OCI-LY1 (cell line): ENCODE data around the gene MYZAP.

Source experiments
- H2AFZ ChIP-seq: fragments of 200-600 bp; sonication (generic), shearing (Covaris generic); 2 replicates; pipeline ENCODE4 v1.6.0; 2014; ENCODE audit warnings: antibody characterized with exemption, mild to moderate bottlenecking, low read length
- H3F3A ChIP-seq: fragments of 200-600 bp; sonication (generic), shearing (Covaris generic); 2 replicates; pipeline ENCODE4 v1.6.0; 2014; ENCODE audit warnings: mild to moderate bottlenecking, antibody characterized with exemption, low read length, moderate library complexity; ENCODE audit not compliant: insufficient read depth
- H3K27ac ChIP-seq: fragments of 200-600 bp; sonication (generic); 2 replicates; pipeline ENCODE4 v1.5.1; 2014; ENCODE audit warnings: low read length, mixed run types, mild to moderate bottlenecking, low read depth; ENCODE audit not compliant: poor library complexity, severe bottlenecking
- H3K27me3 ChIP-seq: fragments of 200-600 bp; sonication (generic); 2 replicates; pipeline ENCODE4 v1.6.0; 2014; ENCODE audit warnings: antibody characterized with exemption, mild to moderate bottlenecking, low read length, moderate library complexity; ENCODE audit not compliant: insufficient read depth
- H3K36me3 ChIP-seq: fragments of 200-600 bp; sonication (generic); 2 replicates; pipeline ENCODE4 v1.6.1; 2014; ENCODE audit warnings: mild to moderate bottlenecking, antibody characterized with exemption, low read length, moderate library complexity, mixed read lengths; ENCODE audit not compliant: insufficient read depth
- H3K4me1 ChIP-seq: fragments of 200-600 bp; sonication (generic); 2 replicates; pipeline ENCODE4 v1.5.1; 2014; ENCODE audit warnings: mild to moderate bottlenecking, low read length, moderate library complexity; ENCODE audit not compliant: insufficient read depth, severe bottlenecking
- H3K4me2 ChIP-seq: fragments of 200-600 bp; sonication (generic), shearing (Covaris generic); 2 replicates; pipeline ENCODE4 v1.6.1; 2014; ENCODE audit warnings: low read length
- H3K4me3 ChIP-seq: fragments of 200-600 bp; sonication (generic); 2 replicates; pipeline ENCODE4 v1.5.1; 2014; ENCODE audit warnings: low read length, low read depth, mild to moderate bottlenecking, mixed read lengths; ENCODE audit not compliant: poor library complexity, severe bottlenecking
- H3K79me2 ChIP-seq: fragments of 200-600 bp; shearing (Covaris generic); 2 replicates; pipeline ENCODE4 v1.6.1; 2016; ENCODE audit warnings: mixed run types, low read length, mixed read lengths; ENCODE audit not compliant: insufficient read depth
- H3K9ac ChIP-seq: fragments of 200-600 bp; sonication (generic), shearing (Covaris generic); 2 replicates; pipeline ENCODE4 v1.6.1; 2014; ENCODE audit warnings: mild to moderate bottlenecking, low read length, mixed read lengths
- H3K9me2 ChIP-seq: fragments of 200-600 bp; sonication (generic), shearing (Covaris generic); 2 replicates; pipeline ENCODE4 v1.6.1; 2014; ENCODE audit warnings: low read depth, mild to moderate bottlenecking, low read length, mixed read lengths
- H3K9me3 ChIP-seq: fragments of 200-600 bp; shearing (Covaris generic); 2 replicates; pipeline ENCODE4 v1.6.1; 2014; ENCODE audit warnings: low read length, mixed read lengths
- H4K20me1 ChIP-seq: fragments of 200-600 bp; sonication (generic), shearing (Covaris generic); 2 replicates; pipeline ENCODE4 v1.6.0; 2016; ENCODE audit warnings: mild to moderate bottlenecking, low read length; ENCODE audit not compliant: insufficient read depth
- EZH2 ChIP-seq: fragments of 200-600 bp; sonication (generic), shearing (Covaris generic); IDR thresholded peaks from 2 replicates; pipeline ENCODE4 v1.8.0; 2017; ENCODE audit warnings: borderline replicate concordance, mixed run types, mild to moderate bottlenecking, antibody characterized with exemption, low read length, moderate library complexity, mixed read lengths
- TF ChIP-seq, protein P1 (sequence below): fragments of 200-600 bp; sonication (generic), shearing (Covaris generic); IDR thresholded peaks from 2 replicates; pipeline ENCODE4 v1.5.1; 2017; ENCODE audit warnings: mild to moderate bottlenecking, antibody characterized with exemption, low read length, moderate library complexity, mixed read lengths

MYZAP gene

DNA sequence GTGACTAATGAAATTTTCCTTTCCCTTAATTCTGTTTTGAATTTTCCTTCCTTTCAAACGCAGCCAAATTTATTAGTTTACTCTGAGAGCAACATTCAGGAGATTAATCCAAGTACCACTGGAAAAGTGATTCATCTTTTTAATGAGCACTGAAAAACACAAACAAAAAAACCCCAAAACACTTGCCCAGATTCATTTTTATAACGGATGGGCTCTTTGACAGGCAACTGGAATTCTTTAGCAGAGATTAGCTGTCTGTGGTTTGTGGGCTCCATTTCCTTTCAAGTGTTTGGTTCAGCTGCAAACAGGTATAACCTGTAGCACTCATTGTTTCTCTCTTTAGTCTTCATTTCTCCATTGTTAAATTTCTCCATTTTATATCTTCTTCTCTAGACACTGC lies 111.7 kb downstream of the MYZAP start:
- H3K4me3 ChIP-seq = no peak overlapping the region
- no peak overlapping the region for H3K4me2 ChIP-seq
- H3K27me3 ChIP-seq = peaks cover 4% of the 10 kb centered on the region; the same call in 1 of the 2 replicates
- H3K79me2 ChIP-seq = peaks cover 18% of the 10 kb centered on the region
- H3K36me3 ChIP-seq = no peaks in the 10 kb centered on the region; the same call in 1 of the 2 replicates
- no peaks in the 10 kb centered on the region for H3F3A ChIP-seq
- H3K27ac ChIP-seq = no peak overlapping the region
- no peaks in the 10 kb centered on the region for H4K20me1 ChIP-seq
- H2AFZ ChIP-seq = no peak overlapping the region
- H3K9ac ChIP-seq = no peak overlapping the region
- H3K4me1 ChIP-seq = peaks cover 22% of the 10 kb centered on the region
- no peaks in the 10 kb centered on the region for H3K9me3 ChIP-seq
- TF ChIP-seq, protein P1, sequence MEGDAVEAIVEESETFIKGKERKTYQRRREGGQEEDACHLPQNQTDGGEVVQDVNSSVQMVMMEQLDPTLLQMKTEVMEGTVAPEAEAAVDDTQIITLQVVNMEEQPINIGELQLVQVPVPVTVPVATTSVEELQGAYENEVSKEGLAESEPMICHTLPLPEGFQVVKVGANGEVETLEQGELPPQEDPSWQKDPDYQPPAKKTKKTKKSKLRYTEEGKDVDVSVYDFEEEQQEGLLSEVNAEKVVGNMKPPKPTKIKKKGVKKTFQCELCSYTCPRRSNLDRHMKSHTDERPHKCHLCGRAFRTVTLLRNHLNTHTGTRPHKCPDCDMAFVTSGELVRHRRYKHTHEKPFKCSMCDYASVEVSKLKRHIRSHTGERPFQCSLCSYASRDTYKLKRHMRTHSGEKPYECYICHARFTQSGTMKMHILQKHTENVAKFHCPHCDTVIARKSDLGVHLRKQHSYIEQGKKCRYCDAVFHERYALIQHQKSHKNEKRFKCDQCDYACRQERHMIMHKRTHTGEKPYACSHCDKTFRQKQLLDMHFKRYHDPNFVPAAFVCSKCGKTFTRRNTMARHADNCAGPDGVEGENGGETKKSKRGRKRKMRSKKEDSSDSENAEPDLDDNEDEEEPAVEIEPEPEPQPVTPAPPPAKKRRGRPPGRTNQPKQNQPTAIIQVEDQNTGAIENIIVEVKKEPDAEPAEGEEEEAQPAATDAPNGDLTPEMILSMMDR = no peak
- TF ChIP-seq EZH2 = no peak
- no peaks in the 10 kb centered on the region for H3K9me2 ChIP-seq

DNA sequence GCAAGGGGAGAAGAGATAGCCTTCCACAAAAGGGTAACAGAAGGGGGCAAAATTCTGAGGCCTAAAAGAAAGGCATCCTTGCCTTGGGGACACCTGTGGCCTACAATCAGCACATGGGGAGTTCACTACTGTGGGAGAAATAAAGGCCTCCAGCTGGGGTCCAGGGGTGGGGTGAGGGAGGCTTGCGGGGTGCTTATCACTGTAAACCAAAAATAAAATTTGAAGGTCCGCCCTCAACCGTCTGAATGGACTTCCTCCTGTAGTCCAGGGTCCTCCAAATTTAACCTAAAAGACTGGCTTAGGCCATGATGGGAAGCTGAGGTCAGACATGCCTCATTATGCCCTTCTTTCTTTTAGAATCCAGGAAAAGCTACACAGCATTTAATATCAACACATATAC lies 112.7 kb downstream of the MYZAP start:
- Histone ChIP-seq H3K4me1 (peaks cover 30% of the 10 kb centered on the region), H3K4me3 (no peak overlapping the region), H3K9me3 (no peaks in the 10 kb centered on the region), H3K27me3 (peaks cover 4% of the 10 kb centered on the region; the same call in 1 of the 2 replicates), H3K27ac (no peak overlapping the region), H3F3A (no peaks in the 10 kb centered on the region), H3K79me2 (peaks cover 19% of the 10 kb centered on the region), H4K20me1 (no peaks in the 10 kb centered on the region), H3K36me3 (peaks cover 6% of the 10 kb centered on the region), H3K4me2 (no peak overlapping the region), H3K9ac (no peak overlapping the region), H3K9me2 (no peaks in the 10 kb centered on the region), H2AFZ (no peak overlapping the region)
- TF ChIP-seq, protein P1 = no peak
- no peak for TF ChIP-seq EZH2

DNA sequence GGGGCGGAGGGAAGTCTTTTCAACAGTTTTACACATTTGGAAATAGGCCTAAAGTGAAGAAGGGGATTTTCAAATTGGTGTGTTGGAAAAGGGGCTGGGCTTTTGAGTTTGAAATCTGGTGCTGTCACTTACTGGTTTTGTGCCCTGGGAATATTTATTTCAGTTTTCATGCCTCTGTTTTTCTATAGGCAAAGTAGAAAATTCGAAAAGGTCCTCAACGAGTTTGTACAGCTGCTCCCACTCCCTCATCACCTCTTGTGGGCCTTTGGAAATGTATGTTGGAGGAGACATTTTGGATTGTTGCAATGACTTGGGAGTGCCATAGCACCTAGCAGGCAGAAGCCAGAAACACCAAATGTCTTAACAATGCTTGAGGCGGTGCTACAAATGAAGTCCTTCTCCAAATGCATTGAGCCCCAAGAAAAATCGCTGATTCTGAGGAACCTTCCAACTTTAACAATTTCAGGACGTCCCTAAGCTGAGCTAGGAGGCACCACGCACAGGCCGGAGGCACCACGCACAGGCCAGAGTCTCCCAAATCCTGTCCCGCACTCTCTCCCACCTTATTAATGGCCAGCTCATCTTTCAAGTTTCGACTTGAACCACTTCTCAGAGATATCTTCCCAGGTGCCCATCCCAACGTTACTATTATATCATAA lies 114.2 kb downstream of the MYZAP start:
- H3K27me3 ChIP-seq = no peaks in the 10 kb centered on the region
- no peaks in the 10 kb centered on the region for H4K20me1 ChIP-seq
- peaks cover 19% of the 10 kb centered on the region for H3K79me2 ChIP-seq
- H3K9me2 ChIP-seq = no peaks in the 10 kb centered on the region
- peaks cover 20% of the 10 kb centered on the region for H3K36me3 ChIP-seq
- H2AFZ ChIP-seq = peak overlapping the region; percentile 1; the same call in 1 of the 2 replicates
- H3K9me3 ChIP-seq = no peaks in the 10 kb centered on the region
- peak overlapping the region; percentile 97; the same call in 1 of the 2 replicates for H3K9ac ChIP-seq
- H3F3A ChIP-seq = no peaks in the 10 kb centered on the region
- H3K27ac ChIP-seq = peak overlapping the region; percentile 11
- TF ChIP-seq EZH2 = no peak
- TF ChIP-seq, protein P1 = no peak
- peak overlapping the region; percentile 93 for H3K4me3 ChIP-seq
- H3K4me2 ChIP-seq = peak overlapping the region; percentile 78
- peaks cover 31% of the 10 kb centered on the region for H3K4me1 ChIP-seq
